Kidney (tissue), 14 donors: ENCODE measurements around the gene C2orf81. TPM values are rescaled to one million over a fixed set of nuclear protein-coding genes. Genes with fewer than 3 reads are reported as not detected.

Experiments
- DNase-seq, 5 donors: peaks; one replicate each; pipeline ENCODE4 v3.0.0-alpha.2; 2013 to 2020
- FAIRE-seq: peaks from 2 replicates; lab custom pipeline; 2012; peaks lifted over from hg19 to GRCh38; lab: Jason Lieb, UNC
- H3K27ac ChIP-seq, 2 donors: one replicate each; pipeline ENCODE4 v1.7.0; 2013; ENCODE audit warnings: low read depth in 2 of 2, low read length in 2 of 2, inconsistent platforms in 1 of 2
- H3K27me3 ChIP-seq: one replicate; pipeline ENCODE4 v1.7.1; 2013; ENCODE audit warnings: low read length, inconsistent platforms; ENCODE audit not compliant: control insufficient read depth, insufficient read depth
- H3K36me3 ChIP-seq, 3 donors: one replicate each; pipeline versions ENCODE4 v1.7.0 to v1.7.1; 2013; ENCODE audit warnings: low read length in 3 of 3, control low read depth in 1 of 3, inconsistent platforms in 1 of 3; ENCODE audit not compliant: insufficient read depth in 3 of 3, control insufficient read depth in 2 of 3
- H3K4me1 ChIP-seq, 3 donors: one replicate each; pipeline versions ENCODE4 v1.7.0 to v1.7.1; 2013; ENCODE audit warnings: low read length in 3 of 3, inconsistent platforms in 1 of 3, low read depth in 1 of 3; ENCODE audit not compliant: control insufficient read depth in 2 of 3, insufficient read depth in 2 of 3
- H3K4me3 ChIP-seq, 3 donors: one replicate each; pipeline versions ENCODE4 v1.7.0 to v1.8.1; 2013; ENCODE audit warnings: low read length in 3 of 3, control low read depth in 1 of 3, inconsistent platforms in 1 of 3
- H3K9ac ChIP-seq, 3 donors: one replicate each; pipeline versions ENCODE4 v1.7.0 to v1.7.1; 2013; ENCODE audit warnings: low read length in 3 of 3, control low read depth in 1 of 3, inconsistent platforms in 1 of 3
- H3K9me3 ChIP-seq, 3 donors: one replicate each; pipeline versions ENCODE4 v1.7.0 to v1.7.1; 2013; ENCODE audit warnings: low read length in 3 of 3, control low read depth in 1 of 3, inconsistent platforms in 1 of 3; ENCODE audit not compliant: control insufficient read depth in 2 of 3, insufficient read depth in 1 of 3
- CTCF ChIP-seq: IDR thresholded peaks from 3 replicates; pipeline ENCODE4 v1.5.1; 2012; ENCODE audit warnings: mild to moderate bottlenecking, moderate library complexity, borderline replicate concordance; ENCODE audit not compliant: insufficient read depth; ENCODE audit errors: extremely low read depth
- intact Hi-C: fragments of 100-400 bp; cut with DNase I; formaldehyde crosslinking; loops from one replicate; pipeline ENCODE4 v1.11.1; 2022
- polyA plus RNA-seq: library from polyadenylated mRNA; stranded (reverse); fragments of 350-450 nt; fragmentation: Illumina TruSeq; extraction: RNeasy Lipid Tissue Mini Kit (QIAGEN cat#74804); gene quantifications from one replicate; pipeline ENCODE4 v1.2.3, GENCODE V29; 2014; ENCODE audit warnings: low read depth, low replicate concordance; ENCODE audit not compliant: insufficient read depth
- total RNA-seq: library from RNA; stranded (reverse); fragmentation: NEBNext Ultra II Directional; extraction: Animal tissue kit (Norgen Biotek cat#: 25700); gene quantifications from one replicate; pipeline ENCODE4 v1.2.1, GENCODE V29; 2021
- donor health status: control.
- donor health status: control.
- donor health status: control.
- donor health status: control.
- donor health status: control.
- donor health status: DM: yes; HTN: yes; CAD: no.
- donor health status: Normal renal cell carcinoma (clear cell type).

Gene C2orf81
- total and polyA plus RNA-seq, 2 donors from 2014 or later: 8.8 to 11.6 TPM

- FAIRE-seq (no peak), DNase-seq (peak in 2 of 5 donors; percentile 53 to 69)
- no peak for TF ChIP-seq CTCF
- Histone ChIP-seq H3K9ac (peak overlapping the region; percentile 56 to 94 (median 71)), H3K27me3 (no peaks in the 10 kb centered on the region), H3K4me1 (peaks cover 0 to 26% (median 12%) of the 10 kb centered on the region in 3 donors), H3K27ac (no peak overlapping the region), H3K9me3 (no peaks in the 10 kb centered on the region), H3K36me3 (peaks cover 0 to 3% (median 0%) of the 10 kb centered on the region in 3 donors), H3K4me3 (peak overlapping the region; percentile 79 to 97 (median 97))
- intact Hi-C loops: no loop called here
These were observed 37.5 kb upstream of the C2orf81 start for GRCh38 chr2:74458938-74459363.

DNA sequence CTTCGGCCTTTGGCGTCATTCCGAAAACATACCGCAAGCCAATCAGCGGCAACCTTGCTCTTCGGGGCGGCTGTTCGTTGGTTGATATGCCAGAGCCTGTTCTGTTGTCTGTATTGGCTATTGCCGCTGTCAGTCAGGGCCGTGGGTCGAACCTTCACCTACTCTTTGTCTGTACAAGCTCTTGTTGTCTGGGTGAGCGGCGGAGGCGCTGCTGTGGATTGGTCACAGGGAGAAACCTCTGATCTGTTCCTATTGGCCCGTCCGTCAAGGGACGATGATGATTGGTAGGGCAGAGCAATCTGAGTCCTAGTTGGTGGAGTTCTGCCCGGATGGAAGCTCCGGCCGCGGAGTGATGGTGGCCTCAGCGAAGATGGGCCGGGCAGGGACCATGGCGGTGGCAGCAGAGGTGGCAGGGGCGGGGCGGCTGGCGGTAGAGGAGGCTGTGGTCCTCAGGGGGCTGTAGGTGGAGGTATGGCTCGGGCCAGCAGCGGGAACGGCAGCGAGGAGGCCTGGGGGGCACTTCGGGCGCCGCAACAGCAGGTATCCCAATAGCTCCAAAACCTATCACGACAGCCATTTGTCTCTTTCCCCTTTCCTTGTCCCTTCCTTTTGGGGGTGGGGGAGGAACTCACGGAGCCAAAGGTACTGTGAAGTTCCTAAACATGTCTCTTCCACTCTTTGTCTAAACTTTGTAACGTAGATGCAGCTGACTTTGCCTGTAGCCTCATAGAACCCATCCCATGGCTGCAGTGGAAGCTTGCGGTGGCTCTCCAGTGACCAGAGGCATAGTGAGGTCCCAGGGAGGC is 36.9 kb upstream of the C2orf81 start, which contains the start of gene WBP1:
WBP1 (plus strand) TSS at position 307 of the 806 bp plus-strand sequence; CDS start at position 472, 165 bp downstream.
- H3K4me1 ChIP-seq: peaks cover 0 to 26% (median 12%) of the 10 kb centered on the region in 3 donors
- peak within 1 kb of the TSS; percentile 91 to 95 (median 94) for H3K9ac ChIP-seq
- intact Hi-C loops: no loop called here
- no peaks in the 10 kb centered on the region for H3K27me3 ChIP-seq
- H3K36me3 ChIP-seq: peaks cover 0 to 3% (median 0%) of the 10 kb centered on the region in 3 donors
- H3K27ac ChIP-seq: peak within 1 kb of the TSS; percentile 96 to 97
- DNase-seq: peak; percentile 100
- TF ChIP-seq CTCF: no peak
- H3K9me3 ChIP-seq: no peaks in the 10 kb centered on the region
- H3K4me3 ChIP-seq: peak within 1 kb of the TSS; percentile 79 to 97 (median 97)
- FAIRE-seq: peak; percentile 99

DNA sequence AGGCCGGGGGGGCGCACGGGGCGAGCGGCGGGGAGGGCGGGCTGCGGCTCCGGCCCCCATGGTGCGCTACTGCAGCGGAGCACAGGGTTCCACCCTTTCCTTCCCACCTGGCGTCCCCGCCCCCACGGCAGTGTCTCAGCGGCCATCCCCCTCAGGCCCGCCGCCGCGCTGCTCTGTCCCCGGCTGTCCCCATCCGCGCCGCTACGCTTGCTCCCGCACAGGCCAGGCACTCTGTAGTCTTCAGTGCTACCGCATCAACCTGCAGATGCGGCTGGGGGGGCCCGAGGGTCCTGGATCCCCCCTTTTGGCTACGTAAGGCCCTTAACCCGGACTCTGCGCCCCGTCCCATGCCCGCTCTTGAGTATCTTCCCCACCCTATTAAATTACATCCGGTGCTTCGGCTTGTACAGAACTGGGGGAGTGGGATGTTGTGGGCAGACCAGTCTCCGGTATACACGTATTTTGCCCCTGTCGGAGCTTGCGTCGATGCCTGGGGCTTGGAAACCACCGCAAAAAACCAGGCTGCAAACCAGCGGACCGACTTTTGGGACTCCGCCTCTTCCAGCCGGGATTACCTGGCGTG is 36.2 kb upstream of the C2orf81 start:
- peaks cover 0 to 26% (median 12%) of the 10 kb centered on the region in 3 donors for H3K4me1 ChIP-seq
- no peak for FAIRE-seq
- DNase-seq: peak; percentile 84 to 93 (median 87)

More for the DNA sequence above, 36.2 kb upstream of the C2orf81 start:
- peaks cover 0 to 3% (median 0%) of the 10 kb centered on the region in 3 donors for H3K36me3 ChIP-seq
- H3K27me3 ChIP-seq: no peaks in the 10 kb centered on the region
- no peaks in the 10 kb centered on the region for H3K9me3 ChIP-seq
- H3K9ac ChIP-seq: peak overlapping the region; percentile 42 to 95 (median 91)
- H3K4me3 ChIP-seq: peak overlapping the region; percentile 70 to 92 (median 79)
- intact Hi-C loops: no loop called here
- H3K27ac ChIP-seq: peak overlapping the region; percentile 96 to 97
- TF ChIP-seq CTCF: no peak
